IPS-18a (cell line): ENCODE measurements around the gene DRGX.

Experiments used
- H3K27ac ChIP-seq: one replicate; pipeline ENCODE4 v1.5.1; 2013; ENCODE audit warnings: low read length
- H3K27me3 ChIP-seq: one replicate; pipeline ENCODE4 v1.6.1; 2013; ENCODE audit warnings: mild to moderate bottlenecking, low read length; ENCODE audit not compliant: control insufficient read depth, insufficient read depth
- H3K36me3 ChIP-seq: one replicate; pipeline ENCODE4 v1.6.1; 2013; ENCODE audit warnings: low read depth, low read length; ENCODE audit not compliant: control insufficient read depth
- H3K4me1 ChIP-seq: one replicate; pipeline ENCODE4 v1.6.1; 2013; ENCODE audit warnings: low read depth, low read length; ENCODE audit not compliant: control insufficient read depth
- H3K4me3 ChIP-seq: one replicate; pipeline ENCODE4 v1.5.1; 2013; ENCODE audit warnings: low read length
- H3K9ac ChIP-seq: one replicate; pipeline ENCODE4 v1.6.1; 2013; ENCODE audit warnings: mild to moderate bottlenecking, low read length, moderate library complexity
- H3K9me3 ChIP-seq: one replicate; pipeline ENCODE4 v1.6.1; 2013; ENCODE audit warnings: low read depth, low read length; ENCODE audit not compliant: control insufficient read depth

Gene DRGX

GRCh38 chr10:49356944-49357343 is 38.9 kb downstream of the DRGX start:
- Histone ChIP-seq H3K9me3 (no peaks in the 10 kb centered on the region), H3K4me3 (no peak overlapping the region), H3K27me3 (no peaks in the 10 kb centered on the region), H3K4me1 (peaks cover 8% of the 10 kb centered on the region), H3K36me3 (no peaks in the 10 kb centered on the region), H3K9ac (no peak overlapping the region), H3K27ac (no peak overlapping the region)

GRCh38 chr10:49356181-49356580 is 39.7 kb downstream of the DRGX start:
- H3K27ac ChIP-seq = no peak overlapping the region
- no peak overlapping the region for H3K9ac ChIP-seq
- no peaks in the 10 kb centered on the region for H3K27me3 ChIP-seq
- peaks cover 8% of the 10 kb centered on the region for H3K4me1 ChIP-seq
- H3K4me3 ChIP-seq = no peak overlapping the region
- H3K9me3 ChIP-seq = no peaks in the 10 kb centered on the region
- no peaks in the 10 kb centered on the region for H3K36me3 ChIP-seq

DNA sequence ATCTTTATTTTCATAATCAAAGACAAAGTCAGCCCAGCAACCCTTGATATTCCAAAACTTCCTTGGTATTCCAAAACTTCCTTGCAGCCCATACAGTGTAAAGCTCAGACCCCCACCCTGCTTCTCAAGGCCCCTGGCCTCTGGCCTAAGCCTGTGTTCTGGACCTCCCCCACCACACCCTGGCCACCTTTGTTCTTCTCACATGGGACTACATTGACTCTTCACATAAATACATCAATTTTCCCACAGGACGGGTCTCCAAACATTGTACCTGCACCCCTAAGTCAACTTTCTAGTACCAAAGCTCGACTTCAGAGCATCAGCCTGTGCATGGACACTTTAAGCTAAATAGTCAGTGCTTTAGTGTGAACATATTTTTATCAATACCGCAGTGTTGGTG is 40.7 kb downstream of the DRGX start:
- Histone ChIP-seq H3K4me1 (peaks cover 4% of the 10 kb centered on the region), H3K9me3 (no peaks in the 10 kb centered on the region), H3K27ac (no peak overlapping the region), H3K4me3 (no peak overlapping the region), H3K36me3 (no peaks in the 10 kb centered on the region), H3K9ac (no peak overlapping the region), H3K27me3 (no peaks in the 10 kb centered on the region)

DNA sequence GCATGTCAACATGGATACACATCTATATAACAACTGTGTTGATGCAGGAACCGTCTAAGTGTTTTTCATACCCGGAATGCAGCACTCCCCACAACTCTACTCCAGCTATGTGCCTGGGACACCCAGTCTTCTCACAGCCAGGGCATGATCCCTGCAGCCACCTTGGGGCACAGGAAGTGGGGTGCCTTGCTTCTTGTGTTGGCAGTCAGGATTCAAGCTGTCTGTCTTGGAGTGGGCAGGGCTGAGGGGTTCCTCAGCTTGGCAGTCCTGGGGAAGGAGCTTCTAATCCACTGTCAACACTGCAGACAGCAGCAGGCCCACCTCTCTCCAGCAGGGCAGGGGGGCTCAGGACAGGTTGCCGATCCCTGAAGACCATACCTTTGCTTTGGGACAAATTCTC is 41.3 kb downstream of the DRGX start:
- Histone ChIP-seq H3K4me3 (no peak overlapping the region), H3K9me3 (no peaks in the 10 kb centered on the region), H3K27me3 (no peaks in the 10 kb centered on the region), H3K36me3 (no peaks in the 10 kb centered on the region), H3K4me1 (no peaks in the 10 kb centered on the region), H3K27ac (no peak overlapping the region), H3K9ac (no peak overlapping the region)

DNA sequence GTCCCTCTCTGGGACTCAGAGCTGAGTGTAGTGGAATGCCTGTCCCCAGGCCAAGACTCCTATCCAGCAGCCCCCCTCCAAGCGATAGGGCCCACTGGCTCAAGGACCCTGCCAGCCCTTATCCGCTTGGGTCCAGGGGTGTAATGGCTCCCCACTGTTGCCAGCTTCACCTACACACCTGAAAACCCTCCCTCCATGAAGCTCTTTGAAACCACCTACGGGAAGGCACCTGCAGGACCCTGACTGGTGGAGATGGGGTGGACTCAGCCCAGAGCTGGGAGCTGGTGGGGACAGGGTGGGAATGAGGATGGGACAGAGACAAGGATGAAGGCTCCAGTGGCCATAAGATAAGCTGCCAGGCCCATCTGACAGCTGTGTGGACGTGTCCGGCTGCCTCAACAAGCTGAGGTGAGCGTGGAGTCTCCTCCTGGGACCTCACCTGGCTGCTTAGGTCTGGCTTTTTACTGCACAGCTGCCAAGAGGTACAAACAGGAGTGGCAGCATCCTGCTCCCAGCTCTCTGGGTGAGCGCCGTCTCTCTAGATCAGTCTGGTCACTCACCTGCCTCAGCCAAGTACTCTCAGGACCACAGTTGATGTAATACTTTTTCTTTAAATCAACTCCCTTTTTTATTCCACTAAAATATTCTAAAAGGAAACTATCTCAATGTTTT is 41.9 kb downstream of the DRGX start:
- Histone ChIP-seq H3K9me3 (no peaks in the 10 kb centered on the region), H3K36me3 (no peaks in the 10 kb centered on the region), H3K4me1 (no peaks in the 10 kb centered on the region), H3K27me3 (no peaks in the 10 kb centered on the region), H3K27ac (no peak overlapping the region), H3K9ac (no peak overlapping the region), H3K4me3 (no peak overlapping the region)

DNA sequence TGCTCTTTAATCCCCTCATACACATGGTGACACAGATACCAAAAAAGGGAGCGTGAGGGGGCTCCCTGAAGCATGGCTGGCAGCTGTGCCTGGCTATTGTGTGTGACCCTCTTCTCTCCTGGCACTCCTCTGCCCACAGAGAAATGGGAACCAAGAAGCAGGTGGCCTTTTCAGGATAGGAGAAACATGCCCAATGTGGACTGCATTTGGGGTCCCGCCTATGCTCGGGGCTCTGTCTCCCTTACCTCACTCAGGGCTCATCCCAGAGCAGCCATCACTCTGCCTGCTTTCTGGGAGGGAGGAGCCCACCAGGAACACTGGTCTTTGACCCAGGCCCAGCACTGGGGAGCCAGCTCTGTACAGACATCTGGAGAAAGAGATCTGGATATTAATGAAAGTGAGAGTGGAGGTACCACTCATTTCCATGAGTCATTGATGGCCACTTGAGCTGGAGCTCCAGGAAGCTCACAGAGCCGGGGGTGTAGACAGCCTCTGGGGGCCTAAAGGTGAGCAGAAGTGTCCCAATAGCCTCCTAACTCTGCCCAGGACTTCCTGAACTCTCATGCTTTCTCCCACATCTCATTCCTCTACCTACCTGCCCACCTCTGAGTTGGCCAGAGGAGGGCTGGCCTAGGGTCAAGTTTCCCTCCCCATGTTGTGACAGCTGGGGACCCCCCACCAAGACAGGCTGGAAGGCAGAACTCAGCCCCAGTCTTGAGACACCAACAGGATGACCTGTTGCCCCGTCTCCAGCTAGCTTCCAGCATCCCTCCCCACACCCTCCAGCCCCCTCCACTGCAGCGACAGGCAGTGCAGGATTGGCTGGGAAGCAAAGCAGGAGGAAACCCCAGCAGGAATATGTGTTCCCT is 42.6 kb downstream of the DRGX start:
- Histone ChIP-seq H3K27me3 (no peaks in the 10 kb centered on the region), H3K4me1 (no peaks in the 10 kb centered on the region), H3K9ac (no peak overlapping the region), H3K36me3 (no peaks in the 10 kb centered on the region), H3K27ac (no peak overlapping the region), H3K4me3 (no peak overlapping the region), H3K9me3 (no peaks in the 10 kb centered on the region)

DNA sequence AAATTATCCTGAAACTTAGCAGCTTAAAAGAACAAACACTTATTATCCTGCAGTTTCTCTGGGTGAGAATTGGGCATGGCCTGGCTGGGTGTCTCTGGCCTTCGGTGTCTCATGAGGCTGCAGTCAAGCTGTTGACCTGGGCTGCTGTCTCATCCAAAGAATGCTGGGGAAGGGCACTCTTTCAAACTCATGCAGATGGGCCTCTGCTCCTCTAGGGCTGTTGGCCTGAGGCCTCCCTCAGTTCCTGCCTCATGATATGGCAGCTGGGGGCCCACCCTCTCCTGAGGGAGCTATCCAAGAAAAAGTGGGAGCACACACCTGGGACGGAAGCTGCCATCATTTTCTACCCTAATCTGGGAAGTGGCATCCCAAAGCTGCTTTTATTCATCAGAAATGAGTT is 43.6 kb downstream of the DRGX start:
- Histone ChIP-seq H3K9ac (no peak overlapping the region), H3K27me3 (no peaks in the 10 kb centered on the region), H3K36me3 (no peaks in the 10 kb centered on the region), H3K4me1 (no peaks in the 10 kb centered on the region), H3K27ac (no peak overlapping the region), H3K4me3 (no peak overlapping the region), H3K9me3 (no peaks in the 10 kb centered on the region)

DNA sequence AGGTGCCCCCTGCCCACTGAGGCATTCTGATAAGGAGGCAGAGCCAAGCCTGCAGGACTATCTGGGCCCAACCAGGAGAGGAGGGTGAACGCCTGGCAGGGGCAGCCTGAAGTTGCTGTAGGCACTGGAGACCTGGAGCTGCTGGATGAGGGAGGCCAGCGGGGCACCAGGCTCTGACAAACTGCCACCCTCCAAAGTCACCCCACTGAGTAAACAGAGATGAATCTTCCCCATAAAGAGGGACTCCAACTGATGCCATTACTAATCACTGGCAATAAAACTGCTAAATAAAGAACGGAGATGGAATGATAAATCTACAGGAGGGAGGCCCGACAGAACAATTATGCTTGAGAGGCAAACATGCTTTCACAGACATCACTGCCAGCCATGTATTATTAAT is 44.2 kb downstream of the DRGX start:
- no peak overlapping the region for H3K27ac ChIP-seq
- H3K4me1 ChIP-seq = no peaks in the 10 kb centered on the region
- no peaks in the 10 kb centered on the region for H3K27me3 ChIP-seq
- H3K9ac ChIP-seq = no peak overlapping the region
- no peak overlapping the region for H3K4me3 ChIP-seq
- no peaks in the 10 kb centered on the region for H3K9me3 ChIP-seq
- H3K36me3 ChIP-seq = no peaks in the 10 kb centered on the region

GRCh38 chr10:49350846-49351532 is 44.9 kb downstream of the DRGX start:
- H3K4me1 ChIP-seq = no peaks in the 10 kb centered on the region
- H3K4me3 ChIP-seq = no peak overlapping the region
- H3K9me3 ChIP-seq = no peaks in the 10 kb centered on the region
- H3K27ac ChIP-seq = no peak overlapping the region
- no peak overlapping the region for H3K9ac ChIP-seq
- no peaks in the 10 kb centered on the region for H3K36me3 ChIP-seq
- no peaks in the 10 kb centered on the region for H3K27me3 ChIP-seq

DNA sequence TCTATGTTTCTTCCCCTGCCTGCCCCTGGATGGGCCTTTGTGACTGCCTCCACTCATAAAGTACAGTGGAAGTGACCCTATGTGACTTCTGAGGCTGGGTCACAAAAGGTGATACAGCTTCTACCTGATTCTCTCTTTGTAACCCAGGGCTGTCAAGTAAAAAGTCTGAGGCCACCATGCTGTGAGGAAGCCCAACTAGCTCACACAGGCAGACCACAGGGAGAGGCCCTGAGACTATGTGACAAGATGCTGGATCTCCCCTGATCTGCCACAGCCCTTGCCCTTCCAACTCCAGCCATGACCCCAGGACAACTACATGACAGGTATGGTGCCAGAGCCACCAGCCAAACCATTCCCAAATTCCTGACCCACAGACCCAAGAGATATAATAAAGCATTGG is 45.8 kb downstream of the DRGX start:
- no peaks in the 10 kb centered on the region for H3K4me1 ChIP-seq
- H3K4me3 ChIP-seq = no peak overlapping the region
- no peaks in the 10 kb centered on the region for H3K27me3 ChIP-seq
- H3K9ac ChIP-seq = no peak overlapping the region
- no peaks in the 10 kb centered on the region for H3K36me3 ChIP-seq
- H3K27ac ChIP-seq = no peak overlapping the region
- no peaks in the 10 kb centered on the region for H3K9me3 ChIP-seq

GRCh38 chr10:49349390-49349789 is 46.5 kb downstream of the DRGX start:
- Histone ChIP-seq H3K27ac (no peak overlapping the region), H3K9me3 (no peaks in the 10 kb centered on the region), H3K27me3 (no peaks in the 10 kb centered on the region), H3K9ac (no peak overlapping the region), H3K4me1 (no peaks in the 10 kb centered on the region), H3K36me3 (no peaks in the 10 kb centered on the region), H3K4me3 (no peak overlapping the region)
